ENCODE data around the gene AMPD1. TPM values are rescaled to one million over a fixed set of nuclear protein-coding genes. Genes with fewer than 3 reads are reported as not detected.

AMPD1 gene
- total RNA-seq, 2 donors from 2014 or later: not detected

DNA sequence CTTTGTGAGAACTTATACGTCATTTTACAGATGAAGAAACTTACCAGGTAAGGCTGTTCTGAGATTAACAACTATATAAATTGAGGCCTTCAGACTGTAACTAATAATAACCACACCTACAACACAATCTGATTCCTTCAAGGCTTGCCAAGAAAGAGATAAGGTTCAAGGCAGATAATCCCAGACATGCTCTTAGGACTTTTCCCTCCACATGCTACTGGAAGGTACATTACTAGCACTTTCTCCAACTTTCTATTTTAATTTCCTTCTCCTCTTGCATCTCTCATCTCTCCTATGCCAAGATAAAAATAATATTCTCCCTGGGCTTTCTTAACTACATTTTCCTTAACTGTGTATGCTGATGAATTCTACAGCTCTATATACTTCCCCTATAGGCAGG, 40.1 kb upstream of the AMPD1 start:
- 53 to 67% methylated on average over 1 of the region's 1 CpG for WGBS, 2 donors
- Histone ChIP-seq H3K4me1 (no peaks in the 10 kb centered on the region), H3K9me3 (no peaks in the 10 kb centered on the region), H3K27me3 (no peaks in the 10 kb centered on the region), H3K27ac (no peak overlapping the region), H3K36me3 (replicated peaks in 1 of 2; ENCODE audit: insufficient read depth in 1 of 2, low read depth in 2 of 2) (peaks cover 11 to 32% of the 10 kb centered on the region in 2 donors), H3K4me3 (no peak overlapping the region)
- DNase-seq (no peak), ATAC-seq (no peak)
- TF ChIP-seq POLR2A (IDR thresholded peaks at IDR 0.05): no peak
- TF ChIP-seq, protein P1, sequence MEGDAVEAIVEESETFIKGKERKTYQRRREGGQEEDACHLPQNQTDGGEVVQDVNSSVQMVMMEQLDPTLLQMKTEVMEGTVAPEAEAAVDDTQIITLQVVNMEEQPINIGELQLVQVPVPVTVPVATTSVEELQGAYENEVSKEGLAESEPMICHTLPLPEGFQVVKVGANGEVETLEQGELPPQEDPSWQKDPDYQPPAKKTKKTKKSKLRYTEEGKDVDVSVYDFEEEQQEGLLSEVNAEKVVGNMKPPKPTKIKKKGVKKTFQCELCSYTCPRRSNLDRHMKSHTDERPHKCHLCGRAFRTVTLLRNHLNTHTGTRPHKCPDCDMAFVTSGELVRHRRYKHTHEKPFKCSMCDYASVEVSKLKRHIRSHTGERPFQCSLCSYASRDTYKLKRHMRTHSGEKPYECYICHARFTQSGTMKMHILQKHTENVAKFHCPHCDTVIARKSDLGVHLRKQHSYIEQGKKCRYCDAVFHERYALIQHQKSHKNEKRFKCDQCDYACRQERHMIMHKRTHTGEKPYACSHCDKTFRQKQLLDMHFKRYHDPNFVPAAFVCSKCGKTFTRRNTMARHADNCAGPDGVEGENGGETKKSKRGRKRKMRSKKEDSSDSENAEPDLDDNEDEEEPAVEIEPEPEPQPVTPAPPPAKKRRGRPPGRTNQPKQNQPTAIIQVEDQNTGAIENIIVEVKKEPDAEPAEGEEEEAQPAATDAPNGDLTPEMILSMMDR (IDR thresholded peaks at IDR 0.05): no peak
- intact Hi-C loops (cut with DNase I): no loop called here

DNA sequence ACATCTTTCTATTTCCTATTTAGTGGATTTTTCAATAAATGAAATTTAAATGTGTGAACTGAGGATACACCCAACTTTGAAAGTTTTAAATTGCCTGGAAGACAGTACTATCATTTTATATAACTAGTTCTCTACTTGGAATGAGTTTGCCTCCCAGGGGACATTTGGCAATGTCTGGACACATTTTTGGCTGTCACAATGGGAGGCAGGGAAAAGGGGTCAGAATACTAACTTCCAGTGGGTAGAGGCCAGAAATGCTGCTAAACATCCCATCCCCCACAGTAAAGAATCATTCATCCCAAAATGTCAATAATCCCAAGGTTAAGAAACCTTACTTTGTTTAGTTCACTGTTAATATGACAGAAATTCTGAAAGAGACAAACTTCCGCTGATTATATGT, 34.4 kb upstream of the AMPD1 start:
- ATAC-seq: no peak
- H3K27me3 ChIP-seq: no peaks in the 10 kb centered on the region
- H3K9me3 ChIP-seq: no peaks in the 10 kb centered on the region
- TF ChIP-seq POLR2A (IDR thresholded peaks at IDR 0.05): no peak
- TF ChIP-seq, protein P1 (IDR thresholded peaks at IDR 0.05): no peak
- DNase-seq: no peak
- H3K4me3 ChIP-seq: no peak overlapping the region
- peaks cover 12 to 33% of the 10 kb centered on the region in 2 donors for H3K36me3 ChIP-seq (replicated peaks in 1 of 2; ENCODE audit: insufficient read depth in 1 of 2, low read depth in 2 of 2)
- intact Hi-C loops (cut with DNase I): no loop called here
- WGBS, 2 donors: 93 to 95% methylated on average over 1 of the region's 1 CpG
- H3K4me1 ChIP-seq: no peaks in the 10 kb centered on the region
- no peak overlapping the region for H3K27ac ChIP-seq

DNA sequence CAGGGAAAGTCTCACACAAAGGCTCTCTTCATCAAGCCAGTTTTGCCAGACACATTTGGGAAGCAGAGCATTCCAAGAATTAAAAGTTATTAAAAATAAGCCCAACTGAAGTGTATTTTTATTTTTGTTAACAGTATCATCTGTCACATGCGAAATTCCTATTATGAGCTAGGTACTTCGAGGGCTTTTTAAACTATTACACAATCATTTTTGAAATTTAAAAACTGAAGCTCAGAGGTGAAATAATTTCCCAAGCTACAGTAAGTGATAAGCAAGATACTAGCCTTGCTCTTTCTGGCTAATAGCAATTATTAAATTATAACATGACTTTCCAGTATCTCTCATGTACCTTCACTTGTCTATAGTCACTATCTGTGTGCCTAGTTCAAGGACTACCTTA, 33.2 kb upstream of the AMPD1 start:
- no peak overlapping the region for H3K27ac ChIP-seq
- DNase-seq (no peak), ATAC-seq (no peak)
- H3K4me1 ChIP-seq: no peaks in the 10 kb centered on the region
- no peaks in the 10 kb centered on the region for H3K27me3 ChIP-seq
- H3K4me3 ChIP-seq: no peak overlapping the region
- H3K36me3 ChIP-seq (replicated peaks in 1 of 2; ENCODE audit: insufficient read depth in 1 of 2, low read depth in 2 of 2): peaks cover 19 to 39% of the 10 kb centered on the region in 2 donors
- H3K9me3 ChIP-seq: no peaks in the 10 kb centered on the region
- WGBS, 2 donors: 78 to 81% methylated on average over 2 of the region's 2 CpGs
- intact Hi-C loops (cut with DNase I): no loop called here
- TF ChIP-seq, protein P1 (IDR thresholded peaks at IDR 0.05): no peak
- no peak for TF ChIP-seq POLR2A (IDR thresholded peaks at IDR 0.05)

DNA sequence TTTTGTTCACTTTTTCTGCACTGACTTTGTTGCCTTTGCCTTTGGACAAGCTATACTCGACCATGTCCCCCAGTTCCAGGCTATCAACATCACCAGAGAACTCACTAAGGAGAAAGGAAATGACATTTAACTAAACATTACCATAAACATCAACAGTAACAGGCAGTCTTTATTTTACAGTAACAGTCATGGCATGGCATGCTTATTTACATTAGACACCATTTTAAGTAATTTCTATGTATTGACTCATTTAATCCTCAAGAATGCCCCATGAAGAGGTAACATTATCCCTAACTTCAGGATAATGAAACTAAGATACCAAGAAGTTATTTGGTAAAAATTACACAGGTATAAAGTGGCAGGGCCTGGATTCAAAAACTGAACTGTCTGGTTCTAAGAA, 29.9 kb upstream of the AMPD1 start:
- no peak overlapping the region for H3K4me3 ChIP-seq
- TF ChIP-seq POLR2A (IDR thresholded peaks at IDR 0.05): no peak
- TF ChIP-seq, protein P1 (IDR thresholded peaks at IDR 0.05): no peak

DNA sequence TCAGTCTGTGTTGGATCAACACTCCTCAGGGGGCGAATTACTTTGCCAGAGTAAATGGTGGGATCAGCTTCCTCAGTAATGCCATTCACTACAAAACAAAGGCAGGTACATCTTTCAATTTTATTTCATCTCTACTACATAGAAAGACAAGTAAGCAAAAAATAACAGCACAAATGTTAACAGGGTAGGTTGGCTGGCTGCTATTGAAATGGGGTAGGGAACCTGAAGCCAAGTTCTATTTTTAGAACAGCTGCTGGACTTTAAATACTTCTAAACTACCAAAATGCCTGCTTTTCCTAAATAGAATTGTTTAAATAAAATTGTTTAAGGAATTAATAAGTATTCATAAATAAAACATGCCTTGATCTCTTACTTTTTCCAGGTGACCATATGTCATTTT, 28.6 kb upstream of the AMPD1 start:
- Histone ChIP-seq H3K27ac (no peak overlapping the region), H3K36me3 (replicated peaks in 1 of 2; ENCODE audit: insufficient read depth in 1 of 2, low read depth in 2 of 2) (peaks cover 19 to 51% of the 10 kb centered on the region in 2 donors), H3K4me3 (no peak overlapping the region), H3K9me3 (no peaks in the 10 kb centered on the region), H3K27me3 (no peaks in the 10 kb centered on the region), H3K4me1 (no peaks in the 10 kb centered on the region)
- TF ChIP-seq, protein P1 (IDR thresholded peaks at IDR 0.05): no peak
- TF ChIP-seq POLR2A (IDR thresholded peaks at IDR 0.05): no peak
- DNase-seq (no peak), ATAC-seq (no peak)
- 94% methylated on average over 1 of the region's 1 CpG for WGBS, 2 donors
- intact Hi-C loops (cut with DNase I): no loop called here

More for the DNA sequence above, 29.9 kb upstream of the AMPD1 start:
- DNase-seq (no peak), ATAC-seq (no peak)
- Histone ChIP-seq H3K4me1 (no peaks in the 10 kb centered on the region), H3K27me3 (no peaks in the 10 kb centered on the region), H3K27ac (no peak overlapping the region), H3K9me3 (no peaks in the 10 kb centered on the region), H3K36me3 (replicated peaks in 1 of 2; ENCODE audit: insufficient read depth in 1 of 2, low read depth in 2 of 2) (peaks cover 23 to 40% of the 10 kb centered on the region in 2 donors)
- intact Hi-C loops (cut with DNase I): no loop called here
- 66 to 78% methylated on average over 1 of the region's 1 CpG for WGBS, 2 donors
